ENCODE measurements around the gene PAPPA2. TPM values are rescaled to one million over a fixed set of nuclear protein-coding genes. Genes with fewer than 3 reads are reported as not detected.
"Not testable (repeated sequence)": the region's sequence is repeated elsewhere in the genome, so short reads cannot be mapped to it uniquely, and the experiment has no call there.

Gene PAPPA2
- total and polyA plus RNA-seq, 3 experiments from 2014 or later, result 0.29 to 0.55 TPM; not detected in 1

DNA sequence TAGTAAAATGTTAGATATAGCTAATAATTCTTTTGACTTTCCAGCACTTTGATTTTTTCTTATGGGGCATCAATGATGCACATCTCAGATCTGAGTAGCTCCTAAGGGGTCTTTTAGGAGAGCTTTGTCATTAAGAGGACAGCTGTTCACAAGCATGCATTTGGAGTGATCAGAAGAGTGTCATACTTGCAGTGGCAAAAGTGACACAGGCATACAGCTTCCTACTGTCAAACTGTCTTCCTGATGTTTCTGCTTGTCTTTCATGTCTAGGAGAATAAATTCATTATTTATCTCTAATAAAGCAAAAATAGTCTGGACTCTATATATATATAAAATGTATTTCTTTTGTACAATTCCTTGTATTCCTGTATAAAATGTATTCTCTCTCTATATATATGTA, 273.0 kb downstream of the PAPPA2 start:
- Histone ChIP-seq H3K27ac (ENCODE audit: low read depth, low read length) (no peak overlapping the region), H3K9me3 (ENCODE audit: low read length) (no peaks in the 10 kb centered on the region), H3K36me3 (ENCODE audit: insufficient read depth, low read length) (no peaks in the 10 kb centered on the region), H3K4me1 (ENCODE audit: insufficient read depth, low read length) (no peaks in the 10 kb centered on the region), H3K4me3 (ENCODE audit: low read length) (no peak overlapping the region), H3K27me3 (ENCODE audit: insufficient read depth, low read length, poor library complexity, severe bottlenecking) (no peaks in the 10 kb centered on the region)
- Mint-ChIP-seq H3K4me1 (no peaks in the 10 kb centered on the region), H3K27ac (no peak overlapping the region), H3K9me3 (peaks cover 0 to 2% (median 0%) of the 10 kb centered on the region in 5 donors), H3K36me3 (no peaks in the 10 kb centered on the region), H3K4me3 (no peak overlapping the region), H3K27me3 (no peaks in the 10 kb centered on the region)
- ChIA-PET CTCF (no interaction called here), POLR2A (no interaction called here)
- DNase-seq, result no peak

DNA sequence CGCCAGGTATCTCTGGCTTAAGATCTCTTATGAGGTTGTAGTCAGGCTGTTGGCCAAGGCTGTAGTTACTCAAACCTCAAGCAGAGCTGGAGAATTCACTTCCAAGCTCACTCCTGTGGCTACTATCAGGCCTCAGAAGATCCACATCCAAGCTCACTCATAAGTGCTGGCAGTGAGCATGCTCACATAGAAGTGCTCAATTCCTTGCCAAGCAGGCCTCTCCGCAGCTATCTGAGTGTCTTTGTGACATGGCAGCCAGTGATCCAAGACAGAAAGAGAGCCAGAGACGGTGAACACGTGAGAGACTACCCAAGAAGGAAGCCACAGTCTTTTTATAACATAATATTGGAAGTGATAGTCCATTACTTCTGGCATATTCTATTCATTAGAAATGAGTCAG, 278.2 kb downstream of the PAPPA2 start:
- H3K27me3 Mint-ChIP-seq, result peaks cover 0 to 4% of the 10 kb centered on the region in 2 donors
- POLR2A ChIA-PET, result no interaction called here
- H3K9me3 Mint-ChIP-seq, result peaks cover 0 to 6% (median 2%) of the 10 kb centered on the region in 5 donors
- no peak for DNase-seq
- H3K27ac Mint-ChIP-seq, result no peak overlapping the region
- Histone ChIP-seq H3K27ac (ENCODE audit: low read depth, low read length) (no peak overlapping the region), H3K36me3 (ENCODE audit: insufficient read depth, low read length) (no peaks in the 10 kb centered on the region), H3K4me3 (ENCODE audit: low read length) (no peak overlapping the region), H3K4me1 (ENCODE audit: insufficient read depth, low read length) (no peaks in the 10 kb centered on the region), H3K27me3 (ENCODE audit: insufficient read depth, low read length, poor library complexity, severe bottlenecking) (no peaks in the 10 kb centered on the region), H3K9me3 (ENCODE audit: low read length) (no peaks in the 10 kb centered on the region)
- CTCF ChIA-PET, result no interaction called here
- H3K36me3 Mint-ChIP-seq, result no peaks in the 10 kb centered on the region
- H3K4me3 Mint-ChIP-seq, result no peak overlapping the region
- H3K4me1 Mint-ChIP-seq, result no peaks in the 10 kb centered on the region

DNA sequence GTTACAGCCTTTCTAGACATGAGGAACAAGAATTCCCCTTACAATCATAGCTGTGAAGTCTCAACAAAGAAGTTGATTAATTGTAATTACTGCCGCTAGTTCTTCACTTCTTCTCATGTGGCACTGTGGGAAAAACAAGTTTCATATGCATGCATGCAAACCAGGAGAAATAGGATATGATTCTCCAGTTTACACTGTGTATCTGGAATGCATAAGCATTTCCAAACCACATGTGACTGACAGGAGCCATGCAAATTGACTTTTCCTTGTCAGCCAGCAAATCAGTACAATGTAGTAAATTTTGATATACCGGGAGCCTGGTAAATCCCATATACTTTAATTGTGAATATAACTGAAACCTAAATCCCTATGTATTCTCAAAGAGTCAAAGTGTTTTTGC, 279.3 kb downstream of the PAPPA2 start:
- no peaks in the 10 kb centered on the region for H3K27me3 ChIP-seq (ENCODE audit: insufficient read depth, low read length, poor library complexity, severe bottlenecking)
- H3K4me3 ChIP-seq (ENCODE audit: low read length), result no peak overlapping the region
- POLR2A ChIA-PET, result no interaction called here
- Mint-ChIP-seq H3K9me3 (peaks cover 2 to 6% (median 2%) of the 10 kb centered on the region in 5 donors), H3K4me3 (no peak overlapping the region), H3K4me1 (no peaks in the 10 kb centered on the region), H3K27ac (no peak overlapping the region), H3K27me3 (peaks cover 0 to 4% of the 10 kb centered on the region in 2 donors), H3K36me3 (no peaks in the 10 kb centered on the region)
- H3K9me3 ChIP-seq (ENCODE audit: low read length), result no peaks in the 10 kb centered on the region
- no peak for DNase-seq
- H3K27ac ChIP-seq (ENCODE audit: low read depth, low read length), result no peak overlapping the region
- H3K4me1 ChIP-seq (ENCODE audit: insufficient read depth, low read length), result no peaks in the 10 kb centered on the region
- no peaks in the 10 kb centered on the region for H3K36me3 ChIP-seq (ENCODE audit: insufficient read depth, low read length)
- CTCF ChIA-PET, result no interaction called here

DNA sequence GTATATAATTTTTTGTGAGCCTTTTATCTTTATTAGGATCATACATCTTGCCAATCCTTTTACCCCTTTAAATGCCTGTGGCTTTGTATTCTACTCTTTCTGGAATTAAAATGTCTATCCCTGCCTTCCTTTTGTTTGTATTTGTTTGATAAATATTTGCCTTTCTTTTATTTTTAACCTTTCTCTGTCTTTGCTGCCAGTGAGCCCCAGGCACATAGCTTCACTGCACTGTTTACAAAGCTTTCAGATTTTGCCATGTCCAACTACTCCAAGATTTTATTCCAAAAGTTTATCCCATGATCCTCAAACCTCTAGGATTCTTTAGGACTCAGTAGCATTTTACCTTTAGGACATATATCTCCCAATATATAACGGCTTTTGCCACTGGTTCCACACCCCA, 281.2 kb downstream of the PAPPA2 start:
- DNase-seq, result no peak
- Mint-ChIP-seq H3K27ac (no peak overlapping the region), H3K27me3 (peaks cover 0 to 4% of the 10 kb centered on the region in 2 donors), H3K4me1 (no peaks in the 10 kb centered on the region), H3K36me3 (no peaks in the 10 kb centered on the region), H3K9me3 (peaks cover 0 to 5% (median 2%) of the 10 kb centered on the region in 5 donors), H3K4me3 (no peak overlapping the region)
- ChIA-PET POLR2A (no interaction called here), CTCF (no interaction called here)
- Histone ChIP-seq H3K36me3 (ENCODE audit: insufficient read depth, low read length) (no peaks in the 10 kb centered on the region), H3K4me3 (ENCODE audit: low read length) (no peak overlapping the region), H3K4me1 (ENCODE audit: insufficient read depth, low read length) (no peaks in the 10 kb centered on the region), H3K27ac (ENCODE audit: low read depth, low read length) (no peak overlapping the region), H3K9me3 (ENCODE audit: low read length) (no peaks in the 10 kb centered on the region), H3K27me3 (ENCODE audit: insufficient read depth, low read length, poor library complexity, severe bottlenecking) (no peaks in the 10 kb centered on the region)

DNA sequence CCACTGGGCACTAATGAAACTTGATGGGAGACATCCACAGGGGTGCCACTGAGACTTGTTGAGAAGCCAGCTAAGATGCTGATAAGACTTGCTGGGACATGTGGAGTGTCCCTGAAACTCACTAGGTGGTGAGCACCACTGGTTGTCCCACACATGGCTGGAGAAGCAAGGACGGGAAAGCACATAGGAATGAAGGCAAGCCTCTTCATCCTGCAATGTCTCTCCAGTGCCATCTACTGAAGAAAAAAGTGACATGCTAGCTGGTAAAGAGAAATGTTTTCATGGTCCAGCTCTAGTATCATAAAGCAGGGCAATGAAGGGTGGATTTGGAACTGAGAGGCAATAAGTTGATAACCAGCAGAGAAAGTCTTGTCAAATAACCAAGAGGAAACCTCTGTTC, 283.0 kb downstream of the PAPPA2 start:
- no peaks in the 10 kb centered on the region for H3K36me3 Mint-ChIP-seq
- no peak overlapping the region for H3K27ac Mint-ChIP-seq
- no peak for DNase-seq
- Histone ChIP-seq H3K4me3 (ENCODE audit: low read length) (no peak overlapping the region), H3K9me3 (ENCODE audit: low read length) (no peaks in the 10 kb centered on the region), H3K4me1 (ENCODE audit: insufficient read depth, low read length) (no peaks in the 10 kb centered on the region), H3K27me3 (ENCODE audit: insufficient read depth, low read length, poor library complexity, severe bottlenecking) (no peaks in the 10 kb centered on the region), H3K36me3 (ENCODE audit: insufficient read depth, low read length) (no peaks in the 10 kb centered on the region), H3K27ac (ENCODE audit: low read depth, low read length) (no peak overlapping the region)
- H3K9me3 Mint-ChIP-seq, result peaks cover 2 to 5% (median 4%) of the 10 kb centered on the region in 5 donors
- peaks cover 0 to 4% of the 10 kb centered on the region in 2 donors for H3K27me3 Mint-ChIP-seq
- H3K4me1 Mint-ChIP-seq, result no peaks in the 10 kb centered on the region
- no peak overlapping the region for H3K4me3 Mint-ChIP-seq
- ChIA-PET CTCF (no interaction called here), POLR2A (no interaction called here)

DNA sequence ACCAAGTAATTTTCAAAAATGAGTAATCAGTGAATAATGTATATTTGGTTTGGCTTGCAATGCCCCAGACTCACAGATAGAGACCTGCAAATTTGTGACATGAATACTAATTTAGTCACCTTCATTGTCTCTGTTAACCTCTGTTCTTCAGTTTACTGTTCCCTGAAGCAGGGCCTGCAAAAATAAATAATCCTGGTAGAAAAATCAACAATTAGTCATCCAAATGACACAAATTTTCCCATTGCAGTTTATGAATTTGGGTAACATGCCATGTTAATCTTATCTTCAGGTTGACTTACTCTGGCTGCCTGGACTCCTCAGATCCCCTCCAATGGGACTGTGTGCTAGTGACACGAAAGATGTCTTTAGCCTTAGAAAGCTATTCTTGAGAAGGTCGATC, 289.5 kb downstream of the PAPPA2 start:
- Mint-ChIP-seq H3K4me3 (no peak overlapping the region), H3K27me3 (no peaks in the 10 kb centered on the region), H3K36me3 (no peaks in the 10 kb centered on the region), H3K4me1 (no peaks in the 10 kb centered on the region), H3K9me3 (peaks cover 0 to 14% (median 10%) of the 10 kb centered on the region in 5 donors), H3K27ac (no peak overlapping the region)
- ChIA-PET POLR2A (no interaction called here), CTCF (no interaction called here)
- Histone ChIP-seq H3K4me1 (ENCODE audit: insufficient read depth, low read length) (no peaks in the 10 kb centered on the region), H3K27ac (ENCODE audit: low read depth, low read length) (no peak overlapping the region), H3K27me3 (ENCODE audit: insufficient read depth, low read length, poor library complexity, severe bottlenecking) (no peaks in the 10 kb centered on the region), H3K9me3 (ENCODE audit: low read length) (no peaks in the 10 kb centered on the region), H3K4me3 (ENCODE audit: low read length) (no peak overlapping the region), H3K36me3 (ENCODE audit: insufficient read depth, low read length) (no peaks in the 10 kb centered on the region)
- DNase-seq, result no peak

DNA sequence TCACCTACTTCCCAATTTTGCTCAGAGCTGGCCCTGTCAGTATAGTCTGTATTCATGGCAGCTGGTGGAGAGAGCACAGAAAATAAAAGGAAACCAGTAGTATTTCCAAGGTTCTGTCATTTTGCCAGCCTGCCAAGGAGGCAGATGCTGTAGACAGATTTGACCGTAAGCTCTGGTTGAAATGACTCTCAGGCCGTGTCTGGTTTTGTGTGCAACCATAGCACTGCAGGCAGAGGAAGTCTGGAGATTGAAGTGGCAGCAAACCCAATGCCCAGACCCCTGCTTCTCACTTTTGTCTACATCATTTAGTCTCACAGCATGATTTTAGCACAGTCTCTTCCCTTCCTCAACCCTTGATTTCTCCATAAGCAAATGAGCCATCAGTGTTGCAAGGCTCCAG, 291.7 kb downstream of the PAPPA2 start:
- CTCF ChIA-PET, result no interaction called here
- H3K4me1 Mint-ChIP-seq, result no peaks in the 10 kb centered on the region

DNA sequence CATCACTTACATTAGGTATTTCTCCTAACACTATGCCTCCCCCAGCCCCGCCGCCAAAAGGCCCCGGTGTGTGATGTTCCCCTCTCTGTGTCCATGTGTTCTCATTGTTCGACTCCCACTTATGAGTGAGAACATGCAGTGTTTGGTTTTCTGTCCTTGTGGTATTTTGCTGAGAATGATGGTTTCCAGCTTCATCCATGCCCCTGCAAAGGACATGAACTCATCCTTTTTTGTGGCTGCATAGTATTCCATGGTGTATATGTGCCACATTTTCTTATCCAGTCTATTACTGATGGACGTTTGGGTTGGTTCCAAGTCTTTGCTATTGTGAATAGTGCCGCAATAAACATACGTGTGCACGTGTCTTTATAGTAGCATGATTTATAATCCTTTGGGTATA, 293.8 kb downstream of the PAPPA2 start:
- H3K9me3 ChIP-seq (ENCODE audit: low read length); H3K4me3 ChIP-seq (ENCODE audit: low read length); DNase-seq; H3K4me3 Mint-ChIP-seq; POLR2A ChIA-PET; H3K36me3 Mint-ChIP-seq; H3K4me1 Mint-ChIP-seq; CTCF ChIA-PET; H3K27me3 ChIP-seq (ENCODE audit: insufficient read depth, low read length, poor library complexity, severe bottlenecking); H3K4me1 ChIP-seq (ENCODE audit: insufficient read depth, low read length); H3K27me3 Mint-ChIP-seq; H3K36me3 ChIP-seq (ENCODE audit: insufficient read depth, low read length); H3K27ac ChIP-seq (ENCODE audit: low read depth, low read length); H3K27ac Mint-ChIP-seq: not testable (repeated sequence)
- H3K9me3 Mint-ChIP-seq, result peaks cover 0 to 14% (median 12%) of the 10 kb centered on the region in 5 donors

More for the DNA sequence above, 291.7 kb downstream of the PAPPA2 start:
- no peak overlapping the region for H3K27ac ChIP-seq (ENCODE audit: low read depth, low read length)
- Mint-ChIP-seq H3K27me3 (no peaks in the 10 kb centered on the region), H3K9me3 (peaks cover 0 to 14% (median 6%) of the 10 kb centered on the region in 5 donors), H3K27ac (no peak overlapping the region), H3K4me3 (no peak overlapping the region), H3K36me3 (no peaks in the 10 kb centered on the region)
- H3K4me3 ChIP-seq (ENCODE audit: low read length), result no peak overlapping the region
- H3K9me3 ChIP-seq (ENCODE audit: low read length), result no peaks in the 10 kb centered on the region
- H3K36me3 ChIP-seq (ENCODE audit: insufficient read depth, low read length), result no peaks in the 10 kb centered on the region
- DNase-seq, result no peak
- H3K27me3 ChIP-seq (ENCODE audit: insufficient read depth, low read length, poor library complexity, severe bottlenecking), result no peaks in the 10 kb centered on the region
- no peaks in the 10 kb centered on the region for H3K4me1 ChIP-seq (ENCODE audit: insufficient read depth, low read length)
- POLR2A ChIA-PET, result no interaction called here

DNA sequence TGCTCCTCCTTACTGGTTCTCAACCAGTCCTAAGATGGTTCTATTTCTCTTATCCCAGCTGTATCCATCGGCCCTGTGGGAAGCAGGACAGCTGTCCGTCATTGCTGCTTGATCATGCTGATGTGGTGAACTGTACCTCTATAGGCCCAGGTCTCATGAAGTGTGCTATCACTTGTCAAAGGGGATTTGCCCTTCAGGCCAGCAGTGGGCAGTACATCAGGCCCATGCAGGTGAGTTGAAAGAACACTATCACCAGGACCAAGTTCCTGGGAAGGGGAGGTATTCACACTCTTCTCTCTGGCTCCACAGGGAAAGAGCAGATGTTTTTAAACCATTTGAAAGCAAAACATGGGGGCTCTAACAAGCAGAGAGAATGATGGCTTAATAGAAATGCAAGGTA, 302.6 kb downstream of the PAPPA2 start:
- no peaks in the 10 kb centered on the region for H3K9me3 ChIP-seq (ENCODE audit: low read length)
- POLR2A ChIA-PET, result no interaction called here
- no peaks in the 10 kb centered on the region for H3K4me1 ChIP-seq (ENCODE audit: insufficient read depth, low read length)
- no peak for DNase-seq
- no peak overlapping the region for H3K27ac ChIP-seq (ENCODE audit: low read depth, low read length)
- peaks cover 0 to 4% of the 10 kb centered on the region in 2 donors for H3K27me3 Mint-ChIP-seq
- no peaks in the 10 kb centered on the region for H3K36me3 Mint-ChIP-seq
- no peaks in the 10 kb centered on the region for H3K4me1 Mint-ChIP-seq
- CTCF ChIA-PET, result no interaction called here
- no peak overlapping the region for H3K4me3 Mint-ChIP-seq
- peaks cover 0 to 7% (median 2%) of the 10 kb centered on the region in 5 donors for H3K9me3 Mint-ChIP-seq
- H3K27ac Mint-ChIP-seq, result no peak overlapping the region
- H3K4me3 ChIP-seq (ENCODE audit: low read length), result no peak overlapping the region
- no peaks in the 10 kb centered on the region for H3K27me3 ChIP-seq (ENCODE audit: insufficient read depth, low read length, poor library complexity, severe bottlenecking)
- no peaks in the 10 kb centered on the region for H3K36me3 ChIP-seq (ENCODE audit: insufficient read depth, low read length)

Data from CD8-positive, alpha-beta memory T cell (primary cell).